Central memory CD4-positive, alpha-beta T cell (primary cell): ENCODE measurements around the gene CCDC175.

Source experiments
- DNase-seq: peaks from one replicate; pipeline ENCODE4 v3.0.0; 2022

The CCDC175 gene

DNA sequence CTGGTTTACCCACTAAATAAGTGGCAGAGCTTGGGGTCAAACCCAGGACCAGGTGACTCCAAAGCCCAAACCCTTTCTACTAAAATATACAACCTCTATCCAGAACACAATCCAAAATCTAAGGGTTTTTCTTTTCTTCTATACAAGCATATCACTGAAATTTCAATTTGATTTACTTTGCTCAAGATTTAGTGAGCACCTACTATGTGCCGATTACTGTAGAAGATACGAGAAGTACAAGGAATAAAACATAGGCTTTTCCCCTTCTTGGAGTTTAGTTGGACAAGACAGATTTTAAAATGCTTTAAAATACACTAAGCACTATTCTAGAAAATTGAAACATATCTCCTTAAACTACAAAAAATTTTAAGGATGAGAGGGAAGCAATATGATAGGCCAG lies 95.2 kb downstream of the CCDC175 start:
- DNase-seq: no peak

GRCh38 chr14:59480166-59480565 lies 96.4 kb downstream of the CCDC175 start:
- no peak for DNase-seq

DNA sequence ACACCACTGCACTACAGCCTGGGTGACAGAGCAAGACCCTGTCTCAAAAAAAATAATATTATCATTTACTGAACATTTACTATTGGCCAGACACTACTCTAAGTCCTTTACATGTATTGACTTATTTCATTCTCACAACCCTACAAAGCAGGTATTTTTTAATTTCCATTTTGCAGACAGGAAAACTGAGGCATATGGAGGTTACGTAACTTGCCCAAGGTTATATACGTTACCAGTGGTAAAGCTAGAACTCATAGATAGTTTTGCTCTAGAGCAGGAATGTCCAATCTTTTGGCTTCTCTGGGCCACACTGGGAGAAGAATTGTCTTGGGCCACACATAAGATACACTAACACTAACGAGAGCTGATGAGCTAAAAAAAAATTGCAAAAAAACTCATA lies 98.1 kb downstream of the CCDC175 start:
- DNase-seq: no peak

DNA sequence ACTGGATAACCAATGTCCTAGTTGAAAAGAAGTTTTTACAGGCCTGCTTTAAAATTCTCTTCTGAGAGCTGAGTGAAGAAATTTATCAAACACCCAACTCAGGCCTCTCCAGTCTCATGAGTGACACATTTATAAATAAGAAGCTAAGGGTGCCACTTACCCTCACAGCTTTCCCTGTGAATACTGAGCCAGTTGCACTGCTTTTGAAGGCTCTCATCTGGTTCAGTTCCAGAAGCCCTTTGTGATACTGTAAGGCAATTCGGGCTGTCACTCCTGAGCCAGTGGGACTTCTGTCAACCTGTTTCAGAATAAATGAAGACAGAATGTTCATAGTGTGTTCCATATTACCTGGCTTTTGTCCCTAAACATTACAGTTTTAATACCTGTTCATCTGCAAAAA lies 100.9 kb downstream of the CCDC175 start:
- no peak for DNase-seq

DNA sequence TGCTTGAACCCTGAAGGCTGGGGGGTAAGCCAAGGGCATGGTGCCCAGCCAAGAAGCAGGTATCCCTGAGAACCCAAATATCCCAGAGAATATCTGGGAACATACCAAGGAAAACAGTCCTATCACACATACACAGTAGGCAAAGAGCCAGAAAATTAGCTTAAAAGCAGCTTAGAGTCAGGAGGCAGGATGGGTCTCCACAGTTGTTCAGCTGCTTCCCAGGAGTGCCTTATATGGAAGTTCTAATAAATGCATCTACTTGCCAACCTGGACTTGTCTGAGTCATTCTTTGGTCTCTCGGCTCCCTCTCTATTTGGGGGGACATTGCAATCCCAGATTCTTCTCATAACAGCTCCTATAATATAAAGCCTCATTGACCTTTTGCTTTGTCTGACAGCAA lies 102.4 kb downstream of the CCDC175 start:
- DNase-seq: no peak

- DNase-seq: peak; percentile 49
Observed at GRCh38 chr14:59465316-59466135, 111.1 kb downstream of the CCDC175 start, which contains the start of gene GPR135. Gene GPR135, minus strand, starts transcription at chr14:59465380. Its CDS starts 154 bp downstream, at chr14:59465226.

- DNase-seq: peak; percentile 66
Observed at GRCh38 chr14:59464486-59465315, 111.9 kb downstream of the CCDC175 start.

- DNase-seq: no peak
Observed at GRCh38 chr14:59463787-59464485, 112.7 kb downstream of the CCDC175 start.

DNA sequence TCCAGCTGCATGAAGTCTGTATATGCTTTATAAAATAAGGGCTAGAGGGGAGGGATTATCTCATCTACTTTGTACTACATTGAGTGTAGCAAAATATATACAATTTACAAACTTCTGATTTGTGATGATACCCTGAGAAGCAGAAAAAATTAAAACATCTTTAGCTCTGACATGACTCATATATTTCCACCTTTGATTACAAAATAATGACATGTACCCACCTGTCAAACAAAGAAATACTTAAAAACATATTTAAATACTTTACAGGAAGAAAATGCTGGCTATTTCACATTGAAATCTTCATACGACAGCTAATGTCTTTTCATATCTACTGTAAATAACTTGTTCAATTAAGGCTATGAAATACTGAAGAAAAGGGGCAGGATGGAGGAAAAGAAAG lies 114.7 kb downstream of the CCDC175 start:
- no peak for DNase-seq

DNA sequence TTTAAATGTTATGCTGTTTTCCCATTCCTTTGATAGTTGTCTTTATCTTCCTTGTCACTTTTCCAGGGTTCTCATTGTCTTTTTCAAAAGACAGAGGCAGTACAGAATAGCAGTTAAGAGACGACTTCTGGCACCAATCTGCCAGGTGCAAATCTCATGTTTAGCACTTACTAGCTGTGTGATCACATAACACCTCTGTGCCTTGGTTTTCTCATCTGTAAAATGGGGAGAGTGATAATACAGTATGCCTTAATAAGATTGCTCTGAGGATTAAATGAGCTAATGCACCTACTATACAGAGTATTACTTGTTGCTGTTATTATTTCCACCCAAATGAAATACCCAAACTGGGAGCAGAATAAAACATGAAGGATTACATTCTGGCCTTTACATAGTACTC lies 116.2 kb downstream of the CCDC175 start:
- DNase-seq: no peak

GRCh38 chr14:59458486-59458885 lies 118.1 kb downstream of the CCDC175 start:
- DNase-seq: no peak

- no peak for DNase-seq
Observed at GRCh38 chr14:59455411-59455810, 121.2 kb downstream of the CCDC175 start.
